Transverse colon (tissue), 4 donors: ENCODE data around the gene CCDC136. TPM values are rescaled to one million over a fixed set of nuclear protein-coding genes. Genes with fewer than 3 reads are reported as not detected.

Experiments
- DNase-seq: peaks from one replicate; pipeline ENCODE4 v3.0.0-alpha.2; 2019
- H3K27ac ChIP-seq, 4 donors: fragments of 200-600 bp; sonication (generic); 2 replicates each; pipeline ENCODE4 v1.5.1; 2016 to 2018; ENCODE audit warnings: inconsistent platforms in 4 of 4
- H3K27me3 ChIP-seq: fragments of 200-600 bp; sonication (generic); 2 replicates; pipeline ENCODE4 v1.5.1; 2017; ENCODE audit warnings: inconsistent platforms
- H3K36me3 ChIP-seq, 4 donors: fragments of 200-600 bp; sonication (generic); 2 replicates each; pipeline ENCODE4 v1.5.1; 2017 to 2019; ENCODE audit warnings: inconsistent platforms in 4 of 4
- H3K4me1 ChIP-seq, 4 donors: fragments of 200-600 bp; sonication (generic); 2 replicates each; pipeline ENCODE4 v1.5.1; 2017 to 2020; ENCODE audit warnings: inconsistent platforms in 4 of 4
- H3K4me3 ChIP-seq, 4 donors: fragments of 200-600 bp; sonication (generic); 1 replicate in 1 of 4; 2 replicates in 3 of 4; pipeline versions ENCODE4 v1.5.1 to v1.6.1; 2017 to 2019; ENCODE audit warnings: inconsistent platforms in 4 of 4
- H3K9me3 ChIP-seq, 2 donors: fragments of 200-600 bp; sonication (generic); 2 replicates each; pipeline ENCODE4 v1.5.1; 2017 to 2019; ENCODE audit warnings: inconsistent platforms in 2 of 2
- EP300 ChIP-seq: sonication (generic); formaldehyde crosslinking; IDR thresholded peaks from one replicate; pipeline ENCODE4 v1.6.1; 2017; ENCODE audit warnings: antibody characterized with exemption, low read depth
- POLR2A ChIP-seq: fragments of 450-650 bp; IDR thresholded peaks from one replicate; pipeline ENCODE4 v1.6.1; 2016; ENCODE audit warnings: antibody characterized with exemption, mild to moderate bottlenecking, moderate library complexity
- POLR2AphosphoS5 ChIP-seq, 3 donors: sonication (generic); formaldehyde crosslinking; IDR thresholded peaks; one replicate each; pipeline ENCODE4 v1.6.1; 2016; ENCODE audit warnings: antibody characterized with exemption in 3 of 3
- WGBS, 2 donors: methylation state at CpG; one replicate each; pipeline ENCODE4 v1.1.5; 2018; ENCODE audit warnings: low coverage in 1 of 2; 5-methylcytosine and 5-hydroxymethylcytosine counted together
- in situ Hi-C, 4 donors: fragments of 200-750 bp; cut with MboI; loops; one replicate each; pipeline versions ENCODE4 v1.15.0 to v1.15.1; 2017; ENCODE audit warnings: low sequenced_read_pairs in 3 of 4, low pct_ligation_motif_present in 1 of 4, low pct_unique_long_range_greater_than_20kb in 1 of 4
- intact Hi-C: fragments of 100-400 bp; cut with DNase I; formaldehyde crosslinking; loops from one replicate; pipeline ENCODE4 v1.15.1; 2023; ENCODE audit warnings: low total_unique reads
- total RNA-seq, 4 donors: library from RNA; depleted of rRNA; stranded (reverse); fragments of >200 nt; gene quantifications; one replicate each; pipeline ENCODE4 v1.1.0, GENCODE V29; 2016
- TF ChIP-seq, protein P1 (sequence below), 5 experiments: fragments of 200-600 bp in 3 of 5; fragments of 450-650 bp in 2 of 5; sonication (generic) in 3 of 5; IDR thresholded peaks; 1 replicate in 2 of 5; 2 replicates in 3 of 5; pipeline ENCODE4 v1.5.1; 2016 to 2017; ENCODE audit warnings: antibody characterized with exemption in 5 of 5, inconsistent platforms in 3 of 5, mild to moderate bottlenecking in 2 of 5, moderate library complexity in 1 of 5

The CCDC136 gene
- total RNA-seq, 4 donors from 2014 or later: 1.9 to 16.5 (median 8.3) TPM

DNA sequence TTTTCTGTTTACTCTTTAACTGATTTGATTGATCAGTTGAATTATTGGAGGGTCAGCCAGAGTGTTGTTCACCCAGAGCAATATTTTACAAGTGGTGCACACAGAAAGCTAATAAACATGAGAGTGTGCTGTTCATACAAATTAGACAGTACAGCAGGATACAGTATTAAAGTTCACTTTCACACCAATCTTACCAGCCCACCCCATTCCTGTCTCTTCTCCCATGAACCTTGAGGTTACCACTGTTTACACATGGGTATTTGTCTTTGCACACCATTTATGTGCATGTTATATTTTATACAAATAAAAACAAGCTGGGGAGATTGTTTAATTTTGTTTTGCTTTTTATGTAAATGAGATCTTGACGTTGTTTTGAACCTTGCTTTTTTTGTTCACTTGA is 46.1 kb upstream of the CCDC136 start:
- Histone ChIP-seq H3K36me3 (peaks cover 0 to 20% (median 7%) of the 10 kb centered on the region in 4 donors), H3K27me3 (no peaks in the 10 kb centered on the region), H3K9me3 (no peaks in the 10 kb centered on the region), H3K27ac (no peak overlapping the region), H3K4me3 (no peak overlapping the region), H3K4me1 (peaks cover 0 to 44% (median 17%) of the 10 kb centered on the region in 4 donors)
- in situ Hi-C loops: no loop called here
- TF ChIP-seq POLR2A: no peak
- TF ChIP-seq EP300: no peak
- TF ChIP-seq POLR2AphosphoS5 (IDR thresholded peaks at IDR 0.05): no peak
- TF ChIP-seq, protein P1, sequence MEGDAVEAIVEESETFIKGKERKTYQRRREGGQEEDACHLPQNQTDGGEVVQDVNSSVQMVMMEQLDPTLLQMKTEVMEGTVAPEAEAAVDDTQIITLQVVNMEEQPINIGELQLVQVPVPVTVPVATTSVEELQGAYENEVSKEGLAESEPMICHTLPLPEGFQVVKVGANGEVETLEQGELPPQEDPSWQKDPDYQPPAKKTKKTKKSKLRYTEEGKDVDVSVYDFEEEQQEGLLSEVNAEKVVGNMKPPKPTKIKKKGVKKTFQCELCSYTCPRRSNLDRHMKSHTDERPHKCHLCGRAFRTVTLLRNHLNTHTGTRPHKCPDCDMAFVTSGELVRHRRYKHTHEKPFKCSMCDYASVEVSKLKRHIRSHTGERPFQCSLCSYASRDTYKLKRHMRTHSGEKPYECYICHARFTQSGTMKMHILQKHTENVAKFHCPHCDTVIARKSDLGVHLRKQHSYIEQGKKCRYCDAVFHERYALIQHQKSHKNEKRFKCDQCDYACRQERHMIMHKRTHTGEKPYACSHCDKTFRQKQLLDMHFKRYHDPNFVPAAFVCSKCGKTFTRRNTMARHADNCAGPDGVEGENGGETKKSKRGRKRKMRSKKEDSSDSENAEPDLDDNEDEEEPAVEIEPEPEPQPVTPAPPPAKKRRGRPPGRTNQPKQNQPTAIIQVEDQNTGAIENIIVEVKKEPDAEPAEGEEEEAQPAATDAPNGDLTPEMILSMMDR (IDR thresholded peaks at IDR 0.05): no peak
- 71 to 80% methylated on average over 1 of the region's 1 CpG for WGBS, 2 donors
- DNase-seq: no peak
- intact Hi-C loops: no loop called here

DNA sequence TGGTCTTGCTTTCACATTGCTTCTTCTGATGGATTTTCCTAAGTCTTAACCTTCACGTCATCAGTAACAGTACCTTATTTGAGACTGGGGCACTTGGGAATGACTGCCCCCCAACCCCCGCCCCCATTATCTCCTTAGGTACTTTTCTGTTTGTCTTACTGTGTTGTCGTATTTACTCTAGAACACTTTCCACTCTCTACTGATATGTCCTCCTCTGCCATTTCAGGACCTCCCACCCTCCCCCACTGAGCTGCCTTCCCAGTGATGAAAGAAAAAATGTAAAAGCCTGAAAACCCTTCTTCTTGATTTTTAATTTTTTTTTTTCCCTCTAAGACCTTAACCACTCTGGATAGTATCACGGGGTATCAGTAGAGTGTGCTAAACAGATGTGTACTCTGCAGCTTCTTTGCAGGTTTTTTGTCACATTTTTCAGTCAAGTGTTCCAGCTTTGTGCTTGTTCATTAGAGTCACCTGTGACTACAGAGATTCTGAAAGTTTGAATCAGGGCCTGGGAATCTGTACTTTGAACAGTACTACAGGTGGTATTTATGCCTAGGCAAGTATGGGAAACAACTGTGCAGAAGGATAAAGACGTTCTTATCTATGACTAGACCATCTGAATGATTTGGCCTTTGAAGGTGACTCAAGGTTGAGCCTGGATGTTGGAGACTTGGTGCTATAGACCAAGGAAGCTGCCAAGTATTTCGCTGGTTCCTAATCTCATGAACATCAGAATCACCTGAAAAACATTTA is 44.3 kb upstream of the CCDC136 start:
- Histone ChIP-seq H3K4me3 (no peak overlapping the region), H3K36me3 (peaks cover 0 to 25% (median 10%) of the 10 kb centered on the region in 4 donors), H3K9me3 (no peaks in the 10 kb centered on the region), H3K27ac (no peak overlapping the region), H3K27me3 (no peaks in the 10 kb centered on the region), H3K4me1 (peaks cover 0 to 29% (median 6%) of the 10 kb centered on the region in 4 donors)
- WGBS, 2 donors: 92 to 93% methylated on average over 5 to 6 of the region's 6 CpGs
- in situ Hi-C loops (no loop called here), intact Hi-C loops (no loop called here)
- no peak for TF ChIP-seq POLR2A
- TF ChIP-seq POLR2AphosphoS5 (IDR thresholded peaks at IDR 0.05): no peak
- TF ChIP-seq EP300: no peak
- TF ChIP-seq, protein P1 (IDR thresholded peaks at IDR 0.05): no peak
- DNase-seq: no peak

DNA sequence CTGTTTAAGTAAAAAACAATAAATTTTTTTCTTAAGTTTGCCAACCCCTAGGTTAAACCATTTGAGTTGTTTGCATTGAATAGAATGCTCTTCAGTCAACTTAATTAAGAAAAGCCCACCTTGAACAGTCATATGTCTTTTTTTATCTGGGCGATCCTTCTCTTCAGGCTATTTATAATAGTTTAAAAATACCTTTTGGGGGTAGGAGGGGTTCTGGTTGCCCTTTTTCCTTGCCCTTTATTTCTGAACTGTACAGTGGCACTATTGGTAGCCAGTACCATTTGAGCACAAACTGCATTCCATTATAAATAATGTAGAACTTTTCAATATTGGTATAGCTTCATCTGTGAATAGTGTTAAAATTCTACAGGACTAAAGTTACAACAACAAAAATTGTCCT is 39.5 kb upstream of the CCDC136 start:
- Histone ChIP-seq H3K27ac (no peak overlapping the region), H3K36me3 (peaks cover 0 to 37% (median 17%) of the 10 kb centered on the region in 4 donors), H3K4me1 (peaks cover 0 to 8% (median 3%) of the 10 kb centered on the region in 4 donors), H3K9me3 (no peaks in the 10 kb centered on the region), H3K27me3 (no peaks in the 10 kb centered on the region), H3K4me3 (no peak overlapping the region)
- WGBS, 2 donors: 92 to 100% methylated on average over 1 of the region's 1 CpG
- TF ChIP-seq POLR2A (no peak), POLR2AphosphoS5 (IDR thresholded peaks at IDR 0.05) (no peak)
- intact Hi-C loops: no loop called here
- in situ Hi-C loops: no loop called here
- no peak for DNase-seq

DNA sequence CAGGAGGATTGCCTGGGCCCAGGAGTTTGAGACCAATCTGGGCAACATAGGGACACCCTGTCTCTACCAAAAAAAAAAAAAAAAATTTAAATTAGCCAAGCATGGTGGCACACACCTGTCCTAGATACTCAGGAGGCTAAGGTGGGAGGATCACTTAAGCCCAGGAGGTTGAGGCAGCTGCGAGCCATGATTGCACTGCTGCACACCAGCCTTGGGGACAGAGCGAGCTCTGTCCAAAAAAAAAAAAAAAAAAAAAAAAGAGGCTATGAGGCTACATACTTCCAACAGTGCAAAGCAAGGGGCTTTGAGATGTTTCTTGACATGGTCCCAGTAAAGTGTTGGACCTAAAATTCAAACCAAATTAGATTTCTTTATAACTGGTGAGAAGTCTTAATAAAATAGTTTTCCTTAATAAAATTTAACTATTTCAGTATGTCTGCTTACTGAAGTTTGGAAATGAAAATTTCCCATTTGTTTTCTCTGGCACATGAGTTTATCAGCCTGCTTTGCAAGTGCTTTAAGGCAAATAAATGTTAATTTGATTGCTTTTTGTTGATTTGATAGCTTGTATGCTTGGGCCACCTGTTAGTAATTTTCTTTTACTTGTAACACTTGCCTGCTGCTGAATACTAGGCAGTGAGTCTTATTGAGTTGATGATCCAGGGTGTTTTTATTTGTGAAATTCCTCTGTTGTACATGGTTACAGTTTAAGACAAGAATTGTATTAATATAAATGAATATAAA is 36.5 kb upstream of the CCDC136 start:
- 77 to 100% methylated on average over 1 to 2 of the region's 2 CpGs for WGBS, 2 donors
- intact Hi-C loops: no loop called here
- DNase-seq: no peak
- in situ Hi-C loops: no loop called here
- no peaks in the 10 kb centered on the region for H3K9me3 ChIP-seq
- no peaks in the 10 kb centered on the region for H3K27me3 ChIP-seq
- no peak for TF ChIP-seq POLR2AphosphoS5 (IDR thresholded peaks at IDR 0.05)
- no peak for TF ChIP-seq EP300
- no peak for TF ChIP-seq POLR2A
- TF ChIP-seq, protein P1 (IDR thresholded peaks at IDR 0.05): no peak
- peaks cover 0 to 42% (median 15%) of the 10 kb centered on the region in 4 donors for H3K36me3 ChIP-seq
- peaks cover 0 to 3% (median 3%) of the 10 kb centered on the region in 4 donors for H3K4me1 ChIP-seq
- H3K27ac ChIP-seq: peak overlapping the region; percentile 71 to 83 (median 82)
- H3K4me3 ChIP-seq: no peak overlapping the region
